ENCODE results near the gene TNK1.

The TNK1 gene

DNA sequence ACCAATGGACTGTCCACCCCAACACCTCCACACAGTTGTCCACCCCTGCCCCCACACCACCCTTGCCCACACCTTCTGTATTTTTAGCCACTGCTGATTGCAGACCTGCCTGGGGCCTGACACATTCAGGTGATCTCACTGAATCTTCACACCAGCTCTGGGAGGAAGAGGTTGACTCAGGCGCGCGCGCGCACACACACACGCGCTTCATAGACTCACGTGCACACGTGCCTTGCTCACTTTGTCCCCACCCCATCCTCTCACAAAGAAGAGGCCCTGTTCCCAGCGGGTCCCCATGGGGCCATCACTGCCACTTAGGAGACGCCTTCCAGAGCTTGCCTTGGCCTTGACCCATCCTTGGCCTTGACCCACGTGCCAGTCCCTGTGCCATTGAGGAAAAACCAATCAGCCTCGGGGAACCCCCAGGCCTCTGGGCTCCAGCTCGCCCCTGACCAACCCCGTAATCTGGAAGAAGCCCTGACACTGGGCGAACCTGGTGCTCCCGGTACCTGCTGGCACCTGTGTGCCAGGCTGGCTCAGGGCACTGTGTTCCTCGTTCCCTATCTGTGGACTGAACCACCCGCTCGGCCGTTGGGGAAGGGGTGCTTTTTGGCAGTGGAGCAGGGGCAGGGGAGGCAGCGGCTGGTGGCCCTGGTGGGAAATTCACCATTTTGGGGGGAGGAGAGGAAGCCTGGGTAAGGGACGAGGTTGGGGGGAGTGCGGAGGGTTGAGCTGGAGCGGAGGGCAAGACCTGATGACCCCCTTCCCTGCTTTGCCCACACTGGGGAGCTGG is 29.9 kb downstream of the TNK1 start:
- TF ChIP-seq GABPA (IDR thresholded peaks at IDR 0.05; ENCODE audit: low read depth) (no peak), SPI1 (IDR thresholded peaks at IDR 0.05; ENCODE audit: borderline replicate concordance, low read depth) (no peak), POLR2AphosphoS5 (IDR thresholded peaks at IDR 0.05; ENCODE audit: low read depth) (no peak)
- TF ChIP-seq, protein P1, sequence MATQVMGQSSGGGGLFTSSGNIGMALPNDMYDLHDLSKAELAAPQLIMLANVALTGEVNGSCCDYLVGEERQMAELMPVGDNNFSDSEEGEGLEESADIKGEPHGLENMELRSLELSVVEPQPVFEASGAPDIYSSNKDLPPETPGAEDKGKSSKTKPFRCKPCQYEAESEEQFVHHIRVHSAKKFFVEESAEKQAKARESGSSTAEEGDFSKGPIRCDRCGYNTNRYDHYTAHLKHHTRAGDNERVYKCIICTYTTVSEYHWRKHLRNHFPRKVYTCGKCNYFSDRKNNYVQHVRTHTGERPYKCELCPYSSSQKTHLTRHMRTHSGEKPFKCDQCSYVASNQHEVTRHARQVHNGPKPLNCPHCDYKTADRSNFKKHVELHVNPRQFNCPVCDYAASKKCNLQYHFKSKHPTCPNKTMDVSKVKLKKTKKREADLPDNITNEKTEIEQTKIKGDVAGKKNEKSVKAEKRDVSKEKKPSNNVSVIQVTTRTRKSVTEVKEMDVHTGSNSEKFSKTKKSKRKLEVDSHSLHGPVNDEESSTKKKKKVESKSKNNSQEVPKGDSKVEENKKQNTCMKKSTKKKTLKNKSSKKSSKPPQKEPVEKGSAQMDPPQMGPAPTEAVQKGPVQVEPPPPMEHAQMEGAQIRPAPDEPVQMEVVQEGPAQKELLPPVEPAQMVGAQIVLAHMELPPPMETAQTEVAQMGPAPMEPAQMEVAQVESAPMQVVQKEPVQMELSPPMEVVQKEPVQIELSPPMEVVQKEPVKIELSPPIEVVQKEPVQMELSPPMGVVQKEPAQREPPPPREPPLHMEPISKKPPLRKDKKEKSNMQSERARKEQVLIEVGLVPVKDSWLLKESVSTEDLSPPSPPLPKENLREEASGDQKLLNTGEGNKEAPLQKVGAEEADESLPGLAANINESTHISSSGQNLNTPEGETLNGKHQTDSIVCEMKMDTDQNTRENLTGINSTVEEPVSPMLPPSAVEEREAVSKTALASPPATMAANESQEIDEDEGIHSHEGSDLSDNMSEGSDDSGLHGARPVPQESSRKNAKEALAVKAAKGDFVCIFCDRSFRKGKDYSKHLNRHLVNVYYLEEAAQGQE (IDR thresholded peaks at IDR 0.05; ENCODE audit: insufficient replicate concordance, low read depth): no peak
- TF ChIP-seq, protein P2, sequence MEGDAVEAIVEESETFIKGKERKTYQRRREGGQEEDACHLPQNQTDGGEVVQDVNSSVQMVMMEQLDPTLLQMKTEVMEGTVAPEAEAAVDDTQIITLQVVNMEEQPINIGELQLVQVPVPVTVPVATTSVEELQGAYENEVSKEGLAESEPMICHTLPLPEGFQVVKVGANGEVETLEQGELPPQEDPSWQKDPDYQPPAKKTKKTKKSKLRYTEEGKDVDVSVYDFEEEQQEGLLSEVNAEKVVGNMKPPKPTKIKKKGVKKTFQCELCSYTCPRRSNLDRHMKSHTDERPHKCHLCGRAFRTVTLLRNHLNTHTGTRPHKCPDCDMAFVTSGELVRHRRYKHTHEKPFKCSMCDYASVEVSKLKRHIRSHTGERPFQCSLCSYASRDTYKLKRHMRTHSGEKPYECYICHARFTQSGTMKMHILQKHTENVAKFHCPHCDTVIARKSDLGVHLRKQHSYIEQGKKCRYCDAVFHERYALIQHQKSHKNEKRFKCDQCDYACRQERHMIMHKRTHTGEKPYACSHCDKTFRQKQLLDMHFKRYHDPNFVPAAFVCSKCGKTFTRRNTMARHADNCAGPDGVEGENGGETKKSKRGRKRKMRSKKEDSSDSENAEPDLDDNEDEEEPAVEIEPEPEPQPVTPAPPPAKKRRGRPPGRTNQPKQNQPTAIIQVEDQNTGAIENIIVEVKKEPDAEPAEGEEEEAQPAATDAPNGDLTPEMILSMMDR (IDR thresholded peaks at IDR 0.05; ENCODE audit: insufficient read depth, low read length): no peak
- DNase-seq (ENCODE audit: low read depth in 1 of 2, low spot score in 1 of 2): no peak
- H3K4me3 ChIP-seq (replicated peaks; ENCODE audit: insufficient read depth, low read length): no peak overlapping the region

DNA sequence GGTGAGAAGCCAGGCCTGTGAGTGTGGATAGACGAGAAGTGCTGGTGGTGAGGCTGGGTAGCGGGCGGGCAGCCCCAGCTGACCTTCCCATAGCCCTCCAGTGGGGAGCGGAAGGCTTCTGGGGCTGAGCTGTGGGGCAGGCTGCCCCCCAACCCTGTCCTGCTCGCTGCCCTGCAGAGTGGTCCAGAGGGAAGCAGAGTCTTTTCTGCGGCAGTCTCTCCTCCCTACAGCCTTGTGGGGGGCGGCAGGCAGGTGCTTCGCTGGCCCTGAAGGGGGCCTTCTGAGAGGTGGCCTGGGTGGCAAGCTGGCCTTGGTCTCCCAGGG is 30.5 kb downstream of the TNK1 start:
- Histone ChIP-seq H3K4me3 (replicated peaks; ENCODE audit: insufficient read depth, low read length) (no peak overlapping the region), H3K27ac (replicated peaks) (no peak overlapping the region), H3K27me3 (ENCODE audit: insufficient read depth, poor library complexity, severe bottlenecking) (peaks cover 2% of the 10 kb centered on the region)
- DNase-seq (ENCODE audit: low read depth in 1 of 2, low spot score in 1 of 2): no peak
- TF ChIP-seq SPI1 (IDR thresholded peaks at IDR 0.05; ENCODE audit: borderline replicate concordance, low read depth): no peak
- TF ChIP-seq, protein P1 (IDR thresholded peaks at IDR 0.05; ENCODE audit: insufficient replicate concordance, low read depth): no peak
- TF ChIP-seq GABPA (IDR thresholded peaks at IDR 0.05; ENCODE audit: low read depth): no peak
- TF ChIP-seq POLR2AphosphoS5 (IDR thresholded peaks at IDR 0.05; ENCODE audit: low read depth): no peak
- TF ChIP-seq, protein P2 (IDR thresholded peaks at IDR 0.05; ENCODE audit: insufficient read depth, low read length): no peak

More for the DNA sequence above, 29.9 kb downstream of the TNK1 start:
- H3K27ac ChIP-seq (replicated peaks): no peak overlapping the region
- H3K27me3 ChIP-seq (ENCODE audit: insufficient read depth, poor library complexity, severe bottlenecking): peaks cover 2% of the 10 kb centered on the region

DNA sequence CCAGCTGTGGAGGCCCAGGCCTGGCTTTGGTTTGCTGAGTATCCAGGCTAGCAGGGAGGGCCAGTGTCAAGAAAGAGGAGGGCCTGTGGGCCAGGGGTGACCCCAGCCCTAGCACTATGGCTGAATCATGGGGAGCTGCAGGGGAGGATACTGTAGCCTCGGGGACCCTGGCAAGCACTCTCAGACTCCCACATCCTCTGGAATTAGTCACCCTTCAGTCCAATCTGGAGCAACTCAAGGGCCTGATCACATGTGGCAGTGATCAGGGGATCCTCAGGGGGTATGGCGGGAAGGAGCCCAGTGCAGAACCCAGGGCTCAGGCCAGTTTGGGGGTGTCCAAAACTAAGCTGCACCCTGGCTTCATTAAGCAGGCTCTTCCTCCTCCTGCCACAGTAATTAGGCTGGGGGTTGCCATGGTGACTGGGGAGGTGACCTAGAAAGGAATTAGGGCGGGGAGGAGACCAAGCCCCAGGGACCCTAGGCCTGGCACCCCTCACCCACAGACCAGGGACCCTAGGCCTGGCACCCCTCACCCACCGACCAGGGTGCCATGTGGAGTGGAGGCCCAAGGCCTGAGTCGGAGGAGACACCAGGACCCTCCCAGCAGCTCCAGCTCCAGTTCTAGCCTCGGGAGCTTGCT is 32.6 kb downstream of the TNK1 start:
- no peak for DNase-seq (ENCODE audit: low read depth in 1 of 2, low spot score in 1 of 2)
- no peak for TF ChIP-seq GABPA (IDR thresholded peaks at IDR 0.05; ENCODE audit: low read depth)
- TF ChIP-seq, protein P2 (IDR thresholded peaks at IDR 0.05; ENCODE audit: insufficient read depth, low read length): no peak
- TF ChIP-seq POLR2AphosphoS5 (IDR thresholded peaks at IDR 0.05; ENCODE audit: low read depth): no peak
- TF ChIP-seq SPI1 (IDR thresholded peaks at IDR 0.05; ENCODE audit: borderline replicate concordance, low read depth): no peak
- TF ChIP-seq, protein P1 (IDR thresholded peaks at IDR 0.05; ENCODE audit: insufficient replicate concordance, low read depth): no peak
- no peak overlapping the region for H3K4me3 ChIP-seq (replicated peaks; ENCODE audit: insufficient read depth, low read length)
- H3K27me3 ChIP-seq (ENCODE audit: insufficient read depth, poor library complexity, severe bottlenecking): peaks cover 2% of the 10 kb centered on the region
- no peak overlapping the region for H3K27ac ChIP-seq (replicated peaks)

All from HL-60 (cell line).